Daoy (cell line): ENCODE data around the gene DENR. TPM values are rescaled to one million over a fixed set of nuclear protein-coding genes. Genes with fewer than 3 reads are reported as not detected.
A peak's percentile ranks its signal among the peaks of the same experiment; 100 is the strongest.
"Not testable (repeated sequence)": the region's sequence is repeated elsewhere in the genome, so short reads cannot be mapped to it uniquely, and the experiment has no call there.

Experiments used
- DNase-seq: peaks from one replicate; pipeline ENCODE4 v3.0.0-alpha.2; 2015; ENCODE audit warnings: low read depth
- total RNA-seq: library from RNA; depleted of rRNA; stranded (reverse); fragments of >200 nt; shearing (Covaris generic); gene quantifications from 2 replicates; pipeline ENCODE4 v1.2.3, GENCODE V29; 2014

The DENR gene
- total RNA-seq, 1 experiment from 2014 or later, result 86.9 TPM

DNA sequence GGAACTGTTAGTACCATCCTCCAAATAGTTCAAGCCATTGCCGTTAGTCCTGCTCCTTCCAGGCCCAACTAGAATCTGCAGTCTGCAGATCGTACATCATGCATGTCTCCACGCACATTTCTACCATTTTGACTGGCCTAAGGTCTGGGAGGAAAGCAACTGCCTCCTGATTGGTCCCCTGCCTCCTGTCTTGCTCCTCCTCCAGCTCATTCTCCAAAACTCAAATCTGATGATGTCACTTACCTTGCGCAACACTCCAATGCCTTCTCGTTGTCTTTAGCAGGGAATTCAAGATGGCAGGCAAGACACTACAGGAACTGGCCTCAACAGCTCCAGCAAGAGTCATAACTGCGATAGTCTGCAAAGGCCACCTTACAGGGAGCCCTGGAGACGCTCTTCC is 12.3 kb upstream of the DENR start:
- DNase-seq, result no peak

- DNase-seq, result no peak
Observed at GRCh38 chr12:122743895-122744525, 8.6 kb upstream of the DENR start.

GRCh38 chr12:122747224-122748135 is 5.1 kb upstream of the DENR start:
- DNase-seq, result no peak

DNA sequence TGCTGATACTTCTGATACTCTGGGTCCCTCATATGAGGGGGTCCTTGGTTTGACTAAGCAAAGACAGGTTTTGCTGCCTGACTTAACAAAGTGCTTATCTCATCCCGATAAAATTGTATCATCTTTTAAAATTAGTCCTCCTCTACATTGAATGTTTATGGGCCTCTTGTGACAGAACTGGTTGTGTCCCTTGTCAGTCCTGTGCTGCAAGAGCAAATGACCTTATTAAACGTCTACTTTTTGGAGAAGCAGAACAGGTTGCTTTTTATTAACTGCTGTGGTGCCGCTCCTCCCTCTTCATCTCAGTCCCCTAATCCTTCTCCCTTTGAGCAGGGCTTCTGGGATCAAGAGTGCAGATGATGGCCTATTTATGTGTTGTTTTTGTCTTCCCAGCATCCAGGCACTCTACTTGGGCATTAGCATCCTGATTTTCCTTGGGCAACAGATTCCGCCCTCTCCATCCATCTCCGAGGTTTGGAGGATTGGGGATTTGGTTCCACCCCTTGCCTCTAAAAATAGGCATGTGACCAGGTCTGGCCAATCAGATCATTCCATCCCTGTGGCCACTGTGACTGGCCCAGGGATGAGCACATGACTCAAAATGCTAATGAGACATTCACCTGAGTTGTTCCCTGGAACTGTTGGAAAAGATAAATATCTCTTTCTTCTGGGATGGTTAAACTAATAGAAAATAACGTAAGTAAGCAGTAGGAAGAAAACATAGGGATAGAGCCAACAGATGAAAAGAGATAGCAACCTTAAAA is 2.9 kb upstream of the DENR start:
- DNase-seq, result no peak

- not testable (repeated sequence) for DNase-seq
Observed at GRCh38 chr12:122750781-122751515, 1.7 kb upstream of the DENR start.

- no peak for DNase-seq
Observed at GRCh38 chr12:122753319-122753650, 661 bp downstream of the DENR start.

- DNase-seq, result no peak
Observed at GRCh38 chr12:122754790-122755189, 2.2 kb downstream of the DENR start.

DNA sequence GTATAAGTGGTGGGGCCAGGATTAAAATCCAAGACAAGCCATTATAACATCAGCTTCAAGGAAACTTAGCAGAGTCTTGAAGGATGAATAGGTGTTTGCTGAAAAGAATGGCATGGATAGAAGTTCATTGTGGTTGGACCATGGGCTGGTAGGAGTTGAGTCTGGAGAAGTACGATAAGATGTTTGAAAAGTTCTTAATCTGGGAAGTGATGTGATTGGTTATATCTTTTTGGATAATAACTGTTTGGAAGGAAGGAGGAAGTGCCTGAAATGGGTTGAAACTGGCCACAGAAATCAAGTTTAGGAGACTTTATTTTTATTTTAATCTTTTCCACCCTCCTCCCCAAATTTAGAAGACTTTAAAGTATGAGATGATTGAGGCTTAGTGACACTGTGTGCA is 4.9 kb downstream of the DENR start:
- DNase-seq, result no peak

DNA sequence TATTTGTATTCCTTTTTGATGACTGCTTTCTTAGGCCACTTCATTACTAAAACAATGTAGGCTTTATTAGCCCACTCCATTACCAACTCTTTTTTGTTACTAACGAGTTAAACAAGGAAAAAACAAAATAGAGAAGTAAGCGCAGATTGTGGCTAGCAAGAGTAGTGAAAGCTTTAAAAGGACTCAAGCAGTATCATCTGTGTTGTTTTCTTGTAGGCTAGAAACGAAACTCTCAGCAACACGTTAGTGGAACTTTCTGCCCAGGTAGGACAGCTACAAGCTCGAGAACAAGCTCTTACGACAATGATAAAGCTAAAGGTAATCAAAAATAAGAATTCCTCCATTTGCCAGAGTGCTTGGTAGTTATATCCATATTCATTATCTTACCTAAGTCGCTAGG is 32.9 kb downstream of the DENR start:
- DNase-seq, result no peak

DNA sequence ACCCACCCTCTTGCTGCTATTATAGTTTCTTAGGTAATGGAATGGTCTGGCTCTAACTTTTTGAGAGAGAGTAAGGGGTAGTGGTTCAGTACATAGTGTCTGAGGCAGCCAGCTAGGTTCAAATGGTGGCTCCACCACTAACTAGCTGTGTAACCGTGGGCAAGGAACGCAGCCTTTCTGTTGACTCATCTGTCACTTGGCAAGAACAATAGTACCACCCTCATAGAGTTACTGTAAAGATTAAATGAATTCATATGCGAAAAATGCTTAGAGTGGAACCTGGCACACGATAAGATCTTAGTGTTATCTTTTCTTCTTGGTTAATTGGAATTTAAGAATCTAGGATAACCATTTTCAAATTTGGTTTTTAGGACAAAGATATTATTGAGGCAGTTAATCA is 35.8 kb downstream of the DENR start:
- peak; percentile 74 for DNase-seq

- no peak for DNase-seq
Observed at GRCh38 chr12:122789637-122790036, 37.0 kb downstream of the DENR start.

GRCh38 chr12:122790393-122791075 is 37.9 kb downstream of the DENR start:
- peak; percentile 23 for DNase-seq

DNA sequence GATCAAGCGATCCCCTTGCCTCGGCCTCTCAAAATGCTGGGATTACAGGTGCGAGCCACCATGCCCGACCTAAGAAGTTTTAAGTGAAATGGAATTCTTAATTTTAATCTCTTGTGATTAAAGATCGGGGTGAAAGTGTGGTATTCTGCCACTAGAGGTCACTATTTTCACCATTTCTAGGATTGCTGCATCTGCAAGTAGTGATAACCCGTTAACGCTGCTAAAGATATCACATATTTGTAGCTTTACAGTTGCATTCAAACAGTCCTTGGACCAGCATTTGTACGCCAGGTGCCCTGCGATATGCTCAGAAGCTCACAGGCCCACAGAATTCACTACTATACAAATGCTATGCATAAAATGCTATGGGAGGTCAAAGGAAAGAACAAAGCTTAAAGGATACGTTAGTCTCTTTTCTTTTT is 41.1 kb downstream of the DENR start:
- DNase-seq, result peak; percentile 18

DNA sequence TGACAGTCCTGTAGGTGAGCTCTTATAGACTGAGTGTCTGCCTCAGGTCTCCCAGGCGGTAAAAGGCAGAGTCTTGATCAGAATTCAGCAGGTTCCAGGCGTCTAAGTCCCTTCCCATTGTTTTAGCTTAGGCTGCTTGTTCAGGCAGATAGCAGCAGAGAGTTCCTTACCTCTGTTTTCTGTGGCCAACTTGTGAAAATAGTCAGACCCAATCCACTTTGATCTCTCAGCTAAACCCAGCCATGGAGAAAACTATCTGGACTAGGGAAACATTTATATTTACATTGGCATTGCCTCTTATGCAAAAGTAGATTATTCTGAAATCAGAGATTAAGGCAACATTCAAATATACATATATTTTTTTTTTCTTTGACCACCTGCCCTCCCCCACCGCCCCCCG is 43.2 kb downstream of the DENR start:
- DNase-seq, result no peak

DNA sequence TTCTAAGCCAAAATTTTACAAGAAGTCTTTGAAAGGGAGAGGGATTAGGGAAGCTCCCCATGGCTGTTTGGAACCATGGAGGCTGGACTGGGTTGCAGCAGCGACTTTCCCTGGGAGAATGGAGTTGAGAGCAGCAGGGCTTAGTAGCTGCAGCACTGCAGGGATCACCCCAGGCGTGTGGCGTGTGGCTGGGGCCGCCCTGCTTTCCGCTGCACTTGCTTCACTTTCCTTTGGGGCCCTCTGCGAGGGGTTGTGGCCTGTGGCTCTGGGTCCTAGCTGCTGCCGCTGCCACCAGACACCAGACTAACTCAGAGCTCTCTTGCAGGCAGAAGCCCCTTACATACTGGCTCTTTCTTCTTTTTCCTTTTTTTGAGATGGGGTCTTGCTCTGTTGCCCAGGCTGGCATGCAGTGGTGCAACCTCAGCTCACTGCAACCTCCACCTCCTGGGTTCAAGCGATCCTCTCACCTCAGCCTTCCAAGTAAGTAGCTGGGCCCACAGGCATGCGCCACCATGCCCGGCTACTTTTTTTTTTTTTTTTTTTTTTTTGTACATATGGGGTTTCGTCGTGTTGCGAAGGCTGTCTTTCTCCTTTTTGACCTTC is 47.1 kb downstream of the DENR start:
- DNase-seq, result no peak

DNA sequence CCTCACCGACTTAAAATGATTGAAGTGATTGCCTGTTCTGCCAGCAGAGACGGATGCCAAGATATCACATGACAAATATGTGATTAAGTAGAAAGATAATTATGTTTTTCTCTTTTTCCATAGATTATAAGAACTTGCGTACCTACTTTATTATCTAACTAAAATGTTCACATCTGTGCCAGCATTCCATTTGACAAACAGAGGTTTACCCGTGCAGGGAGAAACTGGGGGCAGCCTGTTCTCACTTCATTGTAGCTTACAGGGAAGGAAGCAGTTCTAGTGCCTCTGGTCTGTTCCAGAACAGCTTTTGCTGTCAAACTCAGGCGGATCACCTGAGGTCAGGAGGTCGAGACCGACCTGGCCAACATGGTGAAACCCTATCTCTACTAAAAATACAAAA is 51.3 kb downstream of the DENR start:
- DNase-seq, result no peak

- DNase-seq, result not testable (repeated sequence)
Observed at GRCh38 chr12:122804957-122805356, 52.3 kb downstream of the DENR start.

DNA sequence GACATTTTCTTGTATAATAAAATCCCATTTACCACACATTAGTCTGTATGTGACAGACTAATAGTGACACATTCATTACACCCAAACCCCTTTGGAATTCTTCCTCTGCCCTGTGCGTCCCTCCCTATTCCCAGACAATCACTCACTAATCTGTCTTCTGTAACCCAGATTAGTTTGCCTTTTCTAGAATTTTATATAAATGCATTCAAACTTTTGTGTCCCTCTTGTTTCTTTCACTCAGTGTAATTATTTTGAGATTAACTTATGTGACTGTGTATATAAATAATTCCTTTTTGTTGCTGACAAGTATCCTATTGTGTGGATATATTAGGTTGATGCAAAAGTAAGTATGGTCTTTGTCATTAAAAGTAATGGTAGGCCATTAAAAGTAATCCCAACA is 55.0 kb downstream of the DENR start:
- no peak for DNase-seq

GRCh38 chr12:122811777-122812176 is 59.2 kb downstream of the DENR start:
- DNase-seq, result no peak

DNA sequence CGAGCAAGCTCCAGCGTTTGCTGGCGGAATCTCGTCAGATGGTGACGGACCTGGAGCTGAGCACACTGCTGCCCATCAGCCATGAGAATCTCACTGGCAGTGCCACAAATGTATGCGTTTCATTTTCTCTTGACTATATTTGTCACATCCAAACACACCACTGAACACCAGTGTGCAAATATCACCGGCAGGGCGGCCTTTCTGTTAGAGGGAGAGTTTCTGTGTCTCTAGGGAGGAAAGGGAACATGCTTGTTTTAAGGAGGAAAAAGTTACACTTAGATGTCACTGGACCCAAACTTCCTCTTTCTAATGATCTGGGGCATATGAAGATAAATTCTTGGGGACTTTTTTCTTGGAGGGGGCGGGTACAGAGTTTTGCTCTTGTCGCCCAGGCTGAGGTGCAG is 60.7 kb downstream of the DENR start:
- DNase-seq, result no peak

GRCh38 chr12:122819209-122819785 is 66.7 kb downstream of the DENR start:
- no peak for DNase-seq
